Stimulated activated CD8-positive, alpha-beta memory T cell treated with anti-CD3 and anti-CD28 coated beads, Interleukin-4, amount 100 ng/mL, for 48 hours (primary cell): ENCODE data around the gene ZNF670.
"Not testable (repeated sequence)": the region's sequence is repeated elsewhere in the genome, so short reads cannot be mapped to it uniquely, and the experiment has no call there.

Source experiments
- DNase-seq: peaks from one replicate; pipeline ENCODE4 v3.0.0-alpha.2; 2020

ZNF670 gene

GRCh38 chr1:247078258-247079140, at the start of gene ZNF670:
Gene ZNF670 (minus strand): TSS chr1:247078811. CDS start chr1:247078596, 215 bp downstream.
- peak; percentile 95 for DNase-seq

DNA sequence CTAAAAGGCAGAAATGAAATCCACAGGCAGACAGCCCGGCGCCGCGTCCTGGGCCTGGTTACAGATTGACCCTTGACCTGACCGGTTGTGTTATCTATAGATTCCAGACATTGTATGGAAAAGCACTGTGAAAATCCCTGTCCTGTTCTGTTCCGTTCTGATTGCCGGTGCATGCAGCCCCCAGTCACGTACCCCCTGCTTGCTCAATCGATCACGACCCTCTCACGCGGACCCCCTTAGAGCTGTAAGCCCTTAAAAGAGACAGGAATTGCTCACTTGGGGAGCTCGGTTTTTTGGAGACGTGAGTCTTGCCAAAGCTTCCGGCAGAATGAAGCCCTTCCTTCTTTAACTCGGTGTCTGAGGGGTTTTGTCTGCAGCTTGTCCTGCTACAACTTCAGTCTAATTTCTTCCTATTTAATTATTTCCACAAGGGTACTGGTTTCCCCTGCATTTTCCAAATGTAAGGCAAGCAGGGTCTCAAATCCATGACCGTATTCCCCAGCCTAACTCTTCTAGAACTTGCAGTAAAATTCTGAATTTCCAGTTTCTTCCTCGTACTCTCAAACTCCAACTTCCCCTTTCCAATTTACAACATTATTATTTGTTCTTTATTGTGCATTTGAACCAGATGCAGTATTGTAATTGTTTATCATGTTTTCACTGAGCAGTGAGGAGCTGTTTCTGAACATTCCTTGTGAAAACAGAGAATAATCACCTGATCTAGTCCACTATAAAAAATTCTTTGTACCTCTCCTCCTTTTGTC, 49.1 kb upstream of the ZNF670 start:
- DNase-seq = not testable (repeated sequence)

- not testable (repeated sequence) for DNase-seq
Observed at GRCh38 chr1:247126601-247127000, 48.0 kb upstream of the ZNF670 start.

DNA sequence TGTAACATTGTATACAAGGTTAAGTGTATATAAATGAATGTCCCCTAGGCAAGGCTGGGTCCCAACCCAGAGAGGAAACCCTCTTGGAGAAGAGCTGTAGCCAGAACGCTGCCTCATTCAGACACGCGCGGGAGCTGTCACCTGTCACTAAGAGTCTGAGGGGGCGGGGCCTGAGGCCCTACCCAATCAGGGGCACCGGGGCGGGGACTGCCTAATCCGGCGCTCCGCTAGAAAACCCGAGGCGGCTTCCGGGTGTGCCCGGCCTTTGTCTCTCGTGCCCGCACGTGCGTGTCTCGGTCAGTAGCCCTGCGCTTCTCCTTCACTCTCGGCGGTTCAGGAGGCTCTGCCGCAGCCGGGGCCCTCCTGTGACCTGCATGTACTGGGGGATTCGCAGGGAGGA, 47.6 kb upstream of the ZNF670 start:
- DNase-seq = not testable (repeated sequence)

DNA sequence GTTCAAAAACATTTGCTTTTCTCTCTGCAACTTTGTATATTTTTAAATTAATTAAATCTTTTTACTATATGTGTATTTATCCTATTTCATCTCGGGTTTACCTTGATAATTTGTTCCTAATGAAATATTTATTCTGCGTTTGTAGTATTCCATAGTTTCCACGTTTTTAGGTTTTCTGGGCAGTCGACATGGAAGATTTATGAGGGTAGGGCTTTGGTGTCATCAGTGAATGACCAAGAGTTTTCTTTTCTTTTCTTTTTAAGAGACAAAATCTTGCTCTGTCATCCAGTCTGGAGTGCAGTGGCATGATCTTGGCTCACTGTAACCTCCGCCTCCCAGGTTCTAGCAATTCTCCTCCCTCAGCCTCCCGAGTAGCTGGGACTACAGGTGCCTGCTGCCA, 42.8 kb upstream of the ZNF670 start:
- no peak for DNase-seq

GRCh38 chr1:247120408-247120668, 41.7 kb upstream of the ZNF670 start:
- not testable (repeated sequence) for DNase-seq

GRCh38 chr1:247119600-247120407, 41.2 kb upstream of the ZNF670 start:
- no peak for DNase-seq

- DNase-seq = peak; percentile 68
Observed at GRCh38 chr1:247118946-247119446, 40.4 kb upstream of the ZNF670 start.

DNA sequence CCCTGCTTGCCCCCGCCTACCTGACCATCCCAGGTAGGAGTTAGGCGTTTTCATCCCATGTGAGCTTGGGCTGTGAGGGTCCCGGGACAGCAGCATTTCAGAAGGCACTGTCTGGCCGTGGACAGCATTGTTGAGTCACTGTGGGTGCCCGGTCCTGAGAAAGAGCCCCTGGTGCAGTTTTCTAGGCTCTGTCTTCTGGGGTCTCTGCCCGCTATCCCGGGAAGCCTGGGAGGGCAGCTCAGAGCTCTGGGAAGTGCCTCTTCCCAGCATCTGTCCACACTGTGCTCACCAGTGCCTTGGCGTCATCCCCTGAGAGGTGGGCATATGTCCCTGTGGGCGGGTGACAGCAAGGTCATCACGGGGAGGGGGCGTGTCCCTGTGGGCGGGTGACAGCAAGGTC, 36.9 kb upstream of the ZNF670 start:
- DNase-seq = no peak

GRCh38 chr1:247115141-247115510, 36.5 kb upstream of the ZNF670 start:
- no peak for DNase-seq

- DNase-seq = no peak
Observed at GRCh38 chr1:247114351-247115140, 35.9 kb upstream of the ZNF670 start.

- no peak for DNase-seq
Observed at GRCh38 chr1:247113733-247114271, 35.2 kb upstream of the ZNF670 start.

GRCh38 chr1:247113094-247113497, 34.5 kb upstream of the ZNF670 start:
- DNase-seq = no peak

DNA sequence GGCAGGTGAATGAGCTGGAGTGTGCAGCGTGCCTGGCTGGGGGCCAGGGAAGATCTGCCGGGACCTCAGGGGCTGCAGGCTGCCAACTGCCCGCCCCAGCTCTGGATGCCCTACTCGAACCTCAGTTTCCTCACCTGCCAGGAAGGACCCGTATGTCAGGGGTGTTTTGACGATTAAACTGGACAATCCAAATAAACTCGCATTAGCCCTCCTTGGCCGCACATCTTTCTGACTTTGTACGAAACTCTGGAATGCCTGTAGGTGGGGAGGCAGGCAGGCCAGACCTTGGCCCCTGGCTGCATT, 33.8 kb upstream of the ZNF670 start:
- DNase-seq = no peak

GRCh38 chr1:247111700-247112478, 33.3 kb upstream of the ZNF670 start:
- DNase-seq = no peak

GRCh38 chr1:247111259-247111699, 32.7 kb upstream of the ZNF670 start:
- DNase-seq = no peak

DNA sequence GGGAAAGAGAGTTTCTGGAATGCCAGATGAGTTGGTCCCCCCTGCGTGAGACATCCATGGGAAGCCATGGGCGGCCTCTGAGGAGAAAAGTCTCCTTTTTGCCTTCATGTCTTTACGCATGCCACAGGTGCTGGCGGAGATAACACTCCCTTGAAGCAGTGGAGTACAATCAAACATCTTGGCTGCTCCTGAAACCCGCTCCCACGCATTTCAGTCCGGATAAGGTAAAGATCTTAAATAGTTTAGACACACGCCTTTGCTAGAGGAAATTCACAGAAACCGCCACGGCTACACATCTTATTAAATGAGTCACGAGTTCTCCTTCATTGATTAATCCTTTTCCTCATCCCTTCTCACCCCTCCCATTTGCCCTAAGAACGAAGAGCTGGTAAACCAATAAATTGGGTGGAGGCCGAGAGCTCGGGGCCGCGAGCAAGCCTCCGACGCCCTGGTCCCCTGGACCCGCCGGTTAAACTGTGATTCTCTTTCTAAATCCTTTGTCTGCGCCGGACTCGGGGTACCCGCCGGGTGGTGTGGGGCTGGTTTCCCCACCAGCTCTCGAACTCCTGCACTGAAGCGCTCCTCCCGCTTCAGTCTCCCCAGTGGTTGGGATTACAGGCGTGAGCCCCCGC, 32.1 kb upstream of the ZNF670 start:
- peak; percentile 60 for DNase-seq

- DNase-seq = no peak
Observed at GRCh38 chr1:247107694-247108093, 29.1 kb upstream of the ZNF670 start.

DNA sequence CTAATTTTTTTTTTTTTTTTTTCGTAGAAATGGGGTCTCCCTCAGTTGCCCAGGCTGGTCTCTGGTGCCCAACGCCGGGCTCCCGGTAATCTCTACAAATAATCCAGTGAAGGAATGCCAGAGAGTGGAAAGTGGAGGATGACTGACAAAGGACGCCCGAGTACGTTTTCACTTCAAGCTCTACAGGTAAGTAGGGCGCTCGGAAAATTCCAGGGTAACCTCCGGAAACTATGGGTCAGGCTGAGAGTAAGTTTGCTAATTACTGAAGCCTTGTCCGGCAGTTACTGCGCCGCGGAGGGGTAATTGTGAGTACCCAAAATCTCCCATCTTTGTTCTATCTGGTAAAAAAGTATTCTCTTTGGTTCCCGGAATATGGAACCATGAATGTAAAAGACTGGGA, 27.4 kb upstream of the ZNF670 start:
- no peak for DNase-seq

GRCh38 chr1:247104965-247105364, 26.4 kb upstream of the ZNF670 start:
- no peak for DNase-seq
